ENCODE data around the gene SSBP3.
A peak's percentile ranks its signal among the peaks of the same experiment; 100 is the strongest.

The SSBP3 gene

DNA sequence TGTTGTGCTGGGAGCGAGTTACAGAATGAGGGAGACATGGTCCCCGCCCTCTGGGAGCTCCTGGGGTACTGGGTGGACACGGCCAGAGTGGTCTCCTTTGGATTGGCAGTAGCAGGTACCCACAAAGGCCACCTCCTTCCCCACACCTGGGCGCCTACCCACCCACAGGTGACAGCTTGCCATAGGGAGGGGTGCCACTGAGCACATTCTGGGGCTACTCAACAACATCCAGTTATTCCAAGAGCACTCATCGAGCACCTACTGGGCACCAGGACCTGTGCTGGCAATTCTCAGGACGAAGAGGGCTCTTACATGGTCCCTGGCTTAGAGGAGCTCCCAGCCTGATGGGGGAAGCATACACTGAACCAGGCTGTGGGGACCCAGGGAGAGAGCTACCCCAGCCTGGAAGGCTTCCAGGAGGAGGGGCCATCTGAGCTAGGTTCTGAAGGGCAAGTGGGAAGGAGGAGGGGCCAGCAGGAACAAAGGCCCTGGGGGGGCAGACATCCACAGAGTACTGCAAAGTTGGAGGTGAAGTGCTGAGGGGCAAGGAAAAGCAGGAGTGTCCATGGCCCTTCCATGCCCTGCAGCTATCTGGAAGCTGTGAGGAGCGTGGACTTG, 184.2 kb downstream of the SSBP3 start:
- H3K4me3 ChIP-seq (replicated peaks; ENCODE audit: low read depth, low read length), result no peak overlapping the region
- TF ChIP-seq, protein P1, sequence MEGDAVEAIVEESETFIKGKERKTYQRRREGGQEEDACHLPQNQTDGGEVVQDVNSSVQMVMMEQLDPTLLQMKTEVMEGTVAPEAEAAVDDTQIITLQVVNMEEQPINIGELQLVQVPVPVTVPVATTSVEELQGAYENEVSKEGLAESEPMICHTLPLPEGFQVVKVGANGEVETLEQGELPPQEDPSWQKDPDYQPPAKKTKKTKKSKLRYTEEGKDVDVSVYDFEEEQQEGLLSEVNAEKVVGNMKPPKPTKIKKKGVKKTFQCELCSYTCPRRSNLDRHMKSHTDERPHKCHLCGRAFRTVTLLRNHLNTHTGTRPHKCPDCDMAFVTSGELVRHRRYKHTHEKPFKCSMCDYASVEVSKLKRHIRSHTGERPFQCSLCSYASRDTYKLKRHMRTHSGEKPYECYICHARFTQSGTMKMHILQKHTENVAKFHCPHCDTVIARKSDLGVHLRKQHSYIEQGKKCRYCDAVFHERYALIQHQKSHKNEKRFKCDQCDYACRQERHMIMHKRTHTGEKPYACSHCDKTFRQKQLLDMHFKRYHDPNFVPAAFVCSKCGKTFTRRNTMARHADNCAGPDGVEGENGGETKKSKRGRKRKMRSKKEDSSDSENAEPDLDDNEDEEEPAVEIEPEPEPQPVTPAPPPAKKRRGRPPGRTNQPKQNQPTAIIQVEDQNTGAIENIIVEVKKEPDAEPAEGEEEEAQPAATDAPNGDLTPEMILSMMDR (IDR thresholded peaks at IDR 0.05; ENCODE audit: low read length, missing control alignments), result no peak
- DNase-seq (ENCODE audit: low read depth), result no peak

DNA sequence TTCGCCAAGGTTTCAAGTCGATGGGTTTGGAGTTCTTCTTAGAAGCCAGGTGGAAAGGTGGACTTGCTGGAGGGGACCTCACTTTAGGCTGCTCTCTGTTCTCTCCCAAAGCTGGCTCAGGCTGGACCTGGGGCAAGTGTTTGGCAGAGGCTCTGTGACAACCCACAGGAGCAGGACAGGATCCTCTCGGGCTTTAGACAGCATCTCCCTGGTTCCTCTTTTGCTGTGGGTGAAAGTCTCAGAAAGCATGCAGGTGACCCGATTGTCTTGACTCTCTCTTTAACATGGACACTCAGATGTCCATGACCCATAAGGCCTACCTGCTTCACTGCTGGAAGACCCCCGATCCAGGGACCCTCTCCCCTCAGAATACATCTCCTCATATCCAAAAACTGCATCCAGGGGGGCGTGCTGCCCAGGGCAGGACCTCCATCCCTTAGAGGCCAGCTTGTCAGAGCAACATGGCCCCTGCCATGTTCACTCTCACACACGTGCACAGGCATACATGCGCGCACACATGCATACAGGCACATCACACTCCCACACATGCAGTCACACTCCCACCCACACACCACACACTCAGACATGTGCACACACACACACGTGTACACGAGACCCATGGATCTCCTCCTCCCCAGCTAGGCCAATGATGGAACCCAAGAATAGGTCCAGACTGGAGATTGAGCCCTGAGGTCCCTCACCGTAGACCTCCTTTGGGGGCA, 184.9 kb downstream of the SSBP3 start:
- H3K4me3 ChIP-seq (replicated peaks; ENCODE audit: low read depth, low read length), result no peak overlapping the region
- TF ChIP-seq, protein P1 (IDR thresholded peaks at IDR 0.05; ENCODE audit: low read length, missing control alignments), result no peak
- no peak for DNase-seq (ENCODE audit: low read depth)

DNA sequence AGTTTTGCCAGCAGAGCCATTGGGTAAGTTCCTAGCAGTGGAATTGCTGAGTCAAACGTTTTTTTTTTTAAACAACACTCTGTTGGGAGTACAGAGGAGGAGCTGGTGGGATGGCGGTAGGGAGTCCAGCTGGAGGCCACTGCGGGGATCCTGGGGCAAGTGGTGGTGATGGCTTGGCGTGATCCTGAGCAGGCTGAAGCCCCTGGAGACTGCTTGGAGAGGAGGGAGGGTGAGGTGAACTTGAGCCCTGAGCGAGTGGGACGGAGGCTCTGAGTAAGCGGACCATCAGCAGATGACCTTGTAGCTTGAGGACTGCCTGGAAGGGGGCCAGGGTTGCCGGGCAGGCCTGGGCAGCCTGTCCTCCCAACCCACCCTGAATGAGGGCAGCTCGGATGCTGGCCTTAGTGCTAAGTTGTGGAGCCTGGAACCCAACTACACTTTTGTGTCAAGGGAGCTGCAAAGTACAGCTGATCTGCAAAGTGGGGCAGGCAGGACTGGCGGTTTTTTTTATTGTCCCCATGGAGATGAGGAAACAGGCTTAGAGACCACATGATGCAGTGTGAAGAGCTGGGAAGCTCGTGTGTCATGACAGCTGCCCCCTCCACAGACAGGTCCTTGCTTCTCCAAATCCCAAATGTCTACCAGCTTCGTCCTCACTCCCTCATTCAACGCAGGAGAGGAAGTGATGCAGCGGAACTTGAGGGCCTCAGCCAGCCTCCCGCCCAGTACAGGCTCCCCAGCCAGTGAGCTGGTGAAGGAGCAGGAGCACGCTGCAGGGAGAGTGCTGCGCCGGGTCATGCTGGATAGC, 186.0 kb downstream of the SSBP3 start:
- no peak overlapping the region for H3K4me3 ChIP-seq (replicated peaks; ENCODE audit: low read depth, low read length)
- DNase-seq (ENCODE audit: low read depth), result peak; percentile 58
- TF ChIP-seq, protein P1 (IDR thresholded peaks at IDR 0.05; ENCODE audit: low read length, missing control alignments), result no peak

DNA sequence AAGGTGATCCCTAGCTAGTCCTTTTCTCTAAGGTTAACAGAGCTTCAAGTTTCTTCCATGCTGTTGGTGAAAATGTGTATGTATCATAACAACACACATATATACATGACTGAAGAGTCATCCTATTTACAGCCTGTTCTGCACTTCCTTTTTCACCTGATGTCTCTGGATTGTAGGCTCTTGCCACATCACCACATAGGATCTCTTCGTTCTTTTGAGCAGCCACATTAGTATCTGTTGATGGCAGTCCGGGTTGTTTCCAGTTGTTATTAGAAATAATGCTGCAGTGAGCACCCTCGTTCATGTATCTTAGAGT, 186.5 kb downstream of the SSBP3 start:
- no peak for DNase-seq (ENCODE audit: low read depth)
- TF ChIP-seq, protein P1 (IDR thresholded peaks at IDR 0.05; ENCODE audit: low read length, missing control alignments), result no peak
- no peak overlapping the region for H3K4me3 ChIP-seq (replicated peaks; ENCODE audit: low read depth, low read length)

DNA sequence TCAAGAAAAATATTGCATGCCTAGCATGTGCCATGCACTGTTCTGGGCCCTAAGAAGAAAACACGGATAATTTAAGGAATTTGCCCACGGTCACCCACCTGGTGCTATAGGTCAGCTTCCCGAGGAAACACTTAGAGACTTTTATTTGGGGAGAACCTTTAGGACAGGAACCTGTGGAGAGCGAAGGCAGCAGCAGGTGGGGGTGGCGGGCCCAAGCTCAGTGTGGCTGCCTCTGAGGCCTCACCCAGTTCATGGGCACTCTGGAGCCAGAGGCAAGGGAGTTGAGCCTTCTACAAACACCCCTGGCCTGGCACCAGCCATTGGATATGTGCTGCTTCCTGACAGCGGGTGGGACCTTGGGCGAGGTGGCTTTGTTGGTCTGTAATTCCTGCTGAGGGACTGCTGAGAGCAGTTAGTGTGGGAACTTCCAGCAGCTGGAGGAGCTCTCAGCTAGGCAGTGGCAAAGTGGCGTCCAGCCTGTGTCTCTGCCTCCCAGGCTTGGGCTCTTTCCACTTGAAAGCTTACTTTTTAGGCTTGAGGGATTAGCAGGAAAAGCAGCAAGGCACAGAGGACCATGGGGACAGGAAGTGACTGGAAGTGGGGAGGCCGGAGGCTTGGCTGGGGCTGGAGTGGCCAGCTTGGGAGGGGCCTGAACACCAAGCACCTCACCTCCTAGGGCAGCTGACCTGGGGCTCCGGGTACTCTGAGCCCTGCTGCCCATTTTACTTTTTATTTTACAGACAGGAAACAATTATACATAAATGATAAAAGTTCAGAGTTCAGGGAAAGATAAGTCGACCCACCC, 187.1 kb downstream of the SSBP3 start:
- TF ChIP-seq, protein P1 (IDR thresholded peaks at IDR 0.05; ENCODE audit: low read length, missing control alignments), result no peak
- DNase-seq (ENCODE audit: low read depth), result peak; percentile 11
- H3K4me3 ChIP-seq (replicated peaks; ENCODE audit: low read depth, low read length), result no peak overlapping the region

DNA sequence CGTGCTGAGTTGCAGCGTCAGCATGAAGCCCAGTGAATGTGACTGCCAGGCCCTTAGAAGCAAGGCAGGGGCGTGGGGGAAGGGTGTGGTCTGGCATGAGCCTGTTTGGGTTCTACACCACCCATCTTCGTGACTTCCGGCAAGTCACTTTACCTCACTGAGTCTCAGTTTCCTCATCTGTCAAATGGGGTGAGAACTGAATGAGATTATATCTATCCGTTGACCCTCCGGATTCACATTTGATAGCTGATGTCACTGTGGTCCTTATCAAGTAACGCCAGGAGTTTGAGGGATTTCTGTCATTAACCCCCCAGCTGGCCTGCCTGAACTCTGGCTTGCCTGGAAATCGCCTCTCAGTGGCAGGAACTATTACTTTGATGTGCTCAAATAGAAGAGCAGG, 190.7 kb downstream of the SSBP3 start:
- H3K4me3 ChIP-seq (replicated peaks; ENCODE audit: low read depth, low read length), result no peak overlapping the region
- DNase-seq (ENCODE audit: low read depth), result no peak
- TF ChIP-seq, protein P1 (IDR thresholded peaks at IDR 0.05; ENCODE audit: low read length, missing control alignments), result no peak

Data from fibroblast of pulmonary artery (primary cell).